ENCODE data around the gene THBS3. TPM values are rescaled to one million over a fixed set of nuclear protein-coding genes. Genes with fewer than 3 reads are reported as not detected.

Gene THBS3
- total RNA-seq, 1 donor = 66.6 TPM

DNA sequence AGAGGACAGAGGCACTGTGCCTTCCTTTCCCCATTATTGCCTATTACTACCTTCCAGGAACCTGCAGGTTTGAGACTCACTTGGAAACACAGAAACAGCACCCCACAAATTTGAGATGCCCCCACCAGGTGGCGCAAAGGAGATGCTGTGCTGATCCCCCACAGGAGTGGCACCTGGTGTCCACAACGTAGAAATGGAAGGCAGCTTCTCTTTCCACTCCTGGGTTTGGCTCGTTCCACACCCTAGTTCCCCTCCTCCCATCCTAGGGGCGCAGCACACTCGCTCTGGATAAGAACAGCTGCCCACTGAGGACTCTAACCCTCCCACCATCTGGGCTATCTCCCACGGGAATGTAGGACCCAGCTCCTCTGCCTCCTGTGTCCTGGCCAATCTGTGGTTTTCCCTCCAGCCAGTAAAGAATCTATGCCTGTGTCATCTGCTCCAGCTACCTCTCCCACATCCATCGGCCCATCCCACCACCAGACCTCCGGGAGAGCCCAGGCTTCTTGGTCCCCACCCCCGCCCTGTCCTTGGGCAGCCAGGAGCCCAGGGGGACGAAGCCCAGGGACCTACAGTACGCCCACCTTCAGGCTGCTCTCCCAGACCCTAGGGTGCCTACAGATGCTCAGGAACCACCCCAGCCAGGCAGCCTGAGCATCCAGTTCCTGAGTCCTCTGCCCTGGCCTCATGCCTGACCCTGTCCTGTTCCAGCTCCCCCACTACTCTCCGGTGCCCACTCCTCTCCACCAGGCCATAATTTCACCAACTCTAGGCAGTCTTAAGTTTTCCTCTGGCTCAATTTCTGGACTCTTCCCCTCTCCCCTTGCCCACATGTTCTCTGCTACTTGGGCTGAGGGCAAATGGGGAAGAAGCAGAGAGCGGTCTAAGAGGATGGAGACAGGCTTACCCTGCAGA, 549 bp downstream of the THBS3 start:
- Histone ChIP-seq H3K36me3 (ENCODE audit: insufficient read depth, low read length) (peaks cover 17% of the 10 kb centered on the region), H3K9me3 (ENCODE audit: low read depth, low read length) (no peaks in the 10 kb centered on the region), H2AFZ (ENCODE audit: low read length) (peak overlapping the region; percentile 1), H3K4me1 (ENCODE audit: insufficient read depth, low read length) (peaks cover 27% of the 10 kb centered on the region), H3K4me3 (ENCODE audit: insufficient read depth, low read length) (peak overlapping the region; percentile 95), H3K27me3 (ENCODE audit: insufficient read depth, low read length) (no peaks in the 10 kb centered on the region), H3K79me2 (ENCODE audit: insufficient read depth, low read length) (peaks cover 13% of the 10 kb centered on the region), H3K27ac (ENCODE audit: low read depth, low read length) (peak overlapping the region; percentile 70), H4K20me1 (ENCODE audit: insufficient read depth, low read length) (no peaks in the 10 kb centered on the region), H3K4me2 (ENCODE audit: insufficient read depth, low read length) (peak overlapping the region; percentile 100)
- TF ChIP-seq, protein P1, sequence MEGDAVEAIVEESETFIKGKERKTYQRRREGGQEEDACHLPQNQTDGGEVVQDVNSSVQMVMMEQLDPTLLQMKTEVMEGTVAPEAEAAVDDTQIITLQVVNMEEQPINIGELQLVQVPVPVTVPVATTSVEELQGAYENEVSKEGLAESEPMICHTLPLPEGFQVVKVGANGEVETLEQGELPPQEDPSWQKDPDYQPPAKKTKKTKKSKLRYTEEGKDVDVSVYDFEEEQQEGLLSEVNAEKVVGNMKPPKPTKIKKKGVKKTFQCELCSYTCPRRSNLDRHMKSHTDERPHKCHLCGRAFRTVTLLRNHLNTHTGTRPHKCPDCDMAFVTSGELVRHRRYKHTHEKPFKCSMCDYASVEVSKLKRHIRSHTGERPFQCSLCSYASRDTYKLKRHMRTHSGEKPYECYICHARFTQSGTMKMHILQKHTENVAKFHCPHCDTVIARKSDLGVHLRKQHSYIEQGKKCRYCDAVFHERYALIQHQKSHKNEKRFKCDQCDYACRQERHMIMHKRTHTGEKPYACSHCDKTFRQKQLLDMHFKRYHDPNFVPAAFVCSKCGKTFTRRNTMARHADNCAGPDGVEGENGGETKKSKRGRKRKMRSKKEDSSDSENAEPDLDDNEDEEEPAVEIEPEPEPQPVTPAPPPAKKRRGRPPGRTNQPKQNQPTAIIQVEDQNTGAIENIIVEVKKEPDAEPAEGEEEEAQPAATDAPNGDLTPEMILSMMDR (IDR thresholded peaks at IDR 0.05; ENCODE audit: extremely low read depth, low read depth, low read length) = peak; percentile 84
- peak; percentile 96 for DNase-seq (ENCODE audit: insufficient read length, low spot score, missing footprints)

DNA sequence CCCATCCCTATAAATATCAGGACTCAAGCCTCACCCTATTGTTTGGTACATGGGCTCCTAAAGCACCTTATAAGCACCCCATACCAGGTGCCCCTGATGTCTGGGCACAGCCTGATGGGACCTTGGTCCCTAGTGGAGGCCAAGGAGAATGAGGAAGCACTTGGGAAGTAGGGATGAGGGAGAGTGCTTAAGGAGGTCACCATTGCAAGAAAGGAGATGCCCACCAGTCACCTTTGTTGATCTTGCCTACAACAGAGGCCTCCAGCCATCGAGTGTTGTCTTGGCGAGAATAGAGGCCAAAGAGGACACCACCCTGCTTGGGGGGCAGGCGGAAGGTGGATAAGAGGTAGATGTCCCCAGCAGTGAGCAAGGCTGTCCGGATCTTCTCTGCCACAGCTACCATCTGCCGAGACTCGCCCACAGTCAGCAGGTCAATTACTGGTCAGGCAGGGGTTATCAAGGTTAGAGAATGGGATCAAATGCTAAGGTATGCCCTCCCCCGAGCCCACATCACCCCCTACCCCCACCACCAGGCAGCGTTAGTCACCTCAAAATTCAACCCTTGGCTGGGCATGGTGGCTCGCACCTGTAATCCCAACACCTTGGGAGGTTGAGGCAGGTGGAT, 1.6 kb downstream of the THBS3 start:
- no peak overlapping the region for H3K4me2 ChIP-seq (ENCODE audit: insufficient read depth, low read length)
- H3K27ac ChIP-seq (ENCODE audit: low read depth, low read length) = no peak overlapping the region
- TF ChIP-seq, protein P1 (IDR thresholded peaks at IDR 0.05; ENCODE audit: extremely low read depth, low read depth, low read length) = no peak
- H4K20me1 ChIP-seq (ENCODE audit: insufficient read depth, low read length) = no peaks in the 10 kb centered on the region
- DNase-seq (ENCODE audit: insufficient read length, low spot score, missing footprints) = peak; percentile 37
- peaks cover 27% of the 10 kb centered on the region for H3K4me1 ChIP-seq (ENCODE audit: insufficient read depth, low read length)
- H3K27me3 ChIP-seq (ENCODE audit: insufficient read depth, low read length) = no peaks in the 10 kb centered on the region
- peaks cover 17% of the 10 kb centered on the region for H3K36me3 ChIP-seq (ENCODE audit: insufficient read depth, low read length)
- no peaks in the 10 kb centered on the region for H3K9me3 ChIP-seq (ENCODE audit: low read depth, low read length)
- no peak overlapping the region for H2AFZ ChIP-seq (ENCODE audit: low read length)
- no peak overlapping the region for H3K4me3 ChIP-seq (ENCODE audit: insufficient read depth, low read length)
- peaks cover 13% of the 10 kb centered on the region for H3K79me2 ChIP-seq (ENCODE audit: insufficient read depth, low read length)

DNA sequence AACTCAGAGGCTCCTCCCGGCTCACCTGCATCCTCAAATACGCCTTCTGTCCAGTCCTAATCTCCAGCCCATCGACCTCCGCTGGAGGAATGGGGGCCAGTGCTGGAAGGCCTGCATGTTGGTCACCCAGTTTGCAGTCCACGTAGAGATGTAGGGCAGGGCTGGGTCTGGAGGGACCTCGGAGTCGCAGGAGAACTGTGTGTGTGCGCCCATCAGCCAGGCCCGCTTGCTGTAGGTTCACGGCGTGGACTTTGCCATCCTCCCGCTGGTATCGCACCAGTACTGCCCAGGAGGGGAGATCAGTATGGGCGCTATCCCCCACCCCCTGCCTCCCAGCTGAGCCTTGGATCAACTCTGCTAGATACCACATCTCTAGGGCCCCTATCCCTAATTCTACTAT, 2.7 kb downstream of the THBS3 start:
- Histone ChIP-seq H3K79me2 (ENCODE audit: insufficient read depth, low read length) (peaks cover 10% of the 10 kb centered on the region), H3K9me3 (ENCODE audit: low read depth, low read length) (no peaks in the 10 kb centered on the region), H2AFZ (ENCODE audit: low read length) (no peak overlapping the region), H3K36me3 (ENCODE audit: insufficient read depth, low read length) (peaks cover 16% of the 10 kb centered on the region), H3K4me2 (ENCODE audit: insufficient read depth, low read length) (no peak overlapping the region), H4K20me1 (ENCODE audit: insufficient read depth, low read length) (no peaks in the 10 kb centered on the region), H3K4me1 (ENCODE audit: insufficient read depth, low read length) (peaks cover 27% of the 10 kb centered on the region), H3K27ac (ENCODE audit: low read depth, low read length) (no peak overlapping the region), H3K4me3 (ENCODE audit: insufficient read depth, low read length) (no peak overlapping the region), H3K27me3 (ENCODE audit: insufficient read depth, low read length) (no peaks in the 10 kb centered on the region)
- DNase-seq (ENCODE audit: insufficient read length, low spot score, missing footprints) = no peak
- TF ChIP-seq, protein P1 (IDR thresholded peaks at IDR 0.05; ENCODE audit: extremely low read depth, low read depth, low read length) = no peak
